H9 (cell line): ENCODE data around the gene ZNF451. TPM values are rescaled to one million over a fixed set of nuclear protein-coding genes. Genes with fewer than 3 reads are reported as not detected.

Experiments
- DNase-seq: peaks from one replicate; pipeline ENCODE4 v3.0.0-alpha.2; 2017
- H2AFZ ChIP-seq: one replicate; pipeline ENCODE4 v1.6.1; 2013; ENCODE audit warnings: mild to moderate bottlenecking, low read length, control low read depth, moderate library complexity
- H2AK5ac ChIP-seq: 2 replicates; pipeline ENCODE4 v1.6.1; 2013; ENCODE audit warnings: low read length, control low read depth, mixed read lengths; ENCODE audit not compliant: insufficient read length
- H2BK120ac ChIP-seq: one replicate; pipeline ENCODE4 v1.6.1; 2013; ENCODE audit warnings: low read depth, mild to moderate bottlenecking, low read length, control low read depth, inconsistent platforms; ENCODE audit not compliant: poor library complexity, severe bottlenecking
- H2BK12ac ChIP-seq: 2 replicates; pipeline ENCODE4 v1.6.1; 2013; ENCODE audit warnings: low read length, control low read depth, mixed read lengths, low read depth; ENCODE audit not compliant: insufficient read length
- H2BK15ac ChIP-seq: 2 replicates; pipeline ENCODE4 v1.6.1; 2013; ENCODE audit warnings: low read depth, low read length, control low read depth
- H2BK20ac ChIP-seq: one replicate; pipeline ENCODE4 v1.6.1; 2013; ENCODE audit warnings: low read depth, mild to moderate bottlenecking, low read length, control low read depth, inconsistent platforms; ENCODE audit not compliant: poor library complexity, severe bottlenecking
- H2BK5ac ChIP-seq: 2 replicates; pipeline ENCODE4 v1.6.1; 2013; ENCODE audit warnings: low read length, control low read depth, mixed read lengths; ENCODE audit not compliant: insufficient read length
- H3K14ac ChIP-seq: 2 replicates; pipeline ENCODE4 v1.6.1; 2013; ENCODE audit warnings: low read length, control low read depth; ENCODE audit not compliant: insufficient read depth
- H3K18ac ChIP-seq: 2 replicates; pipeline ENCODE4 v1.6.1; 2013; ENCODE audit warnings: low read depth, mild to moderate bottlenecking, mixed read lengths, low read length, control low read depth; ENCODE audit not compliant: insufficient read length
- H3K23ac ChIP-seq: 2 replicates; pipeline ENCODE4 v1.6.1; 2013; ENCODE audit warnings: low read length, control low read depth, mixed read lengths, low read depth; ENCODE audit not compliant: insufficient read length
- H3K23me2 ChIP-seq: 2 replicates; pipeline ENCODE4 v1.6.1; 2013; ENCODE audit warnings: low read depth, mild to moderate bottlenecking, mixed read lengths, low read length, control low read depth; ENCODE audit not compliant: insufficient read length, poor library complexity, severe bottlenecking
- H3K27ac ChIP-seq: 2 replicates; pipeline ENCODE4 v1.5.1; 2013; ENCODE audit warnings: low read length, control low read depth, mixed read lengths, low read depth; ENCODE audit not compliant: insufficient read length
- H3K27me3 ChIP-seq: 2 replicates; pipeline ENCODE4 v1.6.1; 2013; ENCODE audit warnings: low read length, control low read depth, inconsistent platforms; ENCODE audit not compliant: insufficient read depth
- H3K4ac ChIP-seq: 2 replicates; pipeline ENCODE4 v1.6.1; 2013; ENCODE audit warnings: low read depth, mild to moderate bottlenecking, control low read depth, inconsistent platforms, low read length, moderate library complexity
- H3K4me1 ChIP-seq: 2 replicates; pipeline ENCODE4 v1.6.1; 2013; ENCODE audit warnings: low read length, control low read depth, inconsistent platforms; ENCODE audit not compliant: insufficient read depth
- H3K4me2 ChIP-seq: 2 replicates; pipeline ENCODE4 v1.6.1; 2013; ENCODE audit warnings: low read length, control low read depth, mixed read lengths; ENCODE audit not compliant: insufficient read length, insufficient read depth
- H3K56ac ChIP-seq: 2 replicates; pipeline ENCODE4 v1.6.1; 2013; ENCODE audit warnings: low read depth, mild to moderate bottlenecking, mixed read lengths, low read length, control low read depth; ENCODE audit not compliant: insufficient read length
- H3K79me1 ChIP-seq: 2 replicates; pipeline ENCODE4 v1.6.1; 2013; ENCODE audit warnings: low read depth, mild to moderate bottlenecking, moderate library complexity, low read length, control low read depth, inconsistent platforms; ENCODE audit not compliant: insufficient read depth, poor library complexity, severe bottlenecking
- H3K79me2 ChIP-seq: 2 replicates; pipeline ENCODE4 v1.6.1; 2013; ENCODE audit warnings: low read length, control low read depth, inconsistent platforms; ENCODE audit not compliant: insufficient read depth
- H3K9ac ChIP-seq: 2 replicates; pipeline ENCODE4 v1.6.1; 2013; ENCODE audit warnings: low read length, control low read depth, mixed read lengths; ENCODE audit not compliant: insufficient read length; ENCODE audit errors: extremely low read depth
- H3K9me3 ChIP-seq: one replicate; pipeline ENCODE4 v1.6.1; 2013; ENCODE audit warnings: low read depth, low read length, inconsistent platforms; ENCODE audit not compliant: control insufficient read depth
- H3T11ph ChIP-seq: one replicate; pipeline ENCODE4 v1.6.1; 2013; ENCODE audit warnings: mild to moderate bottlenecking, low read length, control low read depth, inconsistent platforms
- H4K20me1 ChIP-seq: one replicate; pipeline ENCODE4 v1.6.1; 2013; ENCODE audit not compliant: control insufficient read depth, insufficient read length, insufficient read depth
- H4K5ac ChIP-seq: 2 replicates; pipeline ENCODE4 v1.6.1; 2013; ENCODE audit warnings: low read depth, mild to moderate bottlenecking, mixed read lengths, low read length, control low read depth; ENCODE audit not compliant: insufficient read length
- H4K8ac ChIP-seq: replicated peaks from 2 replicates; pipeline ENCODE4 v1.6.1; 2013; ENCODE audit warnings: low read length, control low read depth, mixed read lengths, low read depth; ENCODE audit not compliant: insufficient read length
- H4K91ac ChIP-seq: 2 replicates; pipeline ENCODE4 v1.6.1; 2013; ENCODE audit warnings: low read depth, mild to moderate bottlenecking, moderate library complexity, mixed read lengths, low read length, control low read depth; ENCODE audit not compliant: insufficient read length
- H3K27ac Mint-ChIP-seq, 3 experiments: 2 replicates in 2 of 3; 3 replicates in 1 of 3; pipeline ENCODE4 v1.8.0; 2020 to 2021; ENCODE audit warnings: mixed read lengths in 3 of 3, mild to moderate bottlenecking in 1 of 3, moderate library complexity in 1 of 3
- H3K27me3 Mint-ChIP-seq: 2 replicates; pipeline ENCODE4 v1.8.0; 2021; ENCODE audit warnings: low read depth, mild to moderate bottlenecking, moderate library complexity, mixed read lengths
- H3K36me3 Mint-ChIP-seq, 3 experiments: 2 replicates in 2 of 3; 3 replicates in 1 of 3; pipeline ENCODE4 v1.8.0; 2020 to 2021; ENCODE audit warnings: low read depth in 3 of 3, mixed read lengths in 3 of 3; ENCODE audit not compliant: insufficient read depth in 1 of 3
- H3K4me1 Mint-ChIP-seq, 2 experiments: 2 replicates each; pipeline ENCODE4 v1.8.0; 2020; ENCODE audit warnings: mixed read lengths in 2 of 2
- H3K4me3 Mint-ChIP-seq, 2 experiments: 2 replicates in 1 of 2; 3 replicates in 1 of 2; pipeline ENCODE4 v1.8.0; 2020 to 2021; ENCODE audit warnings: mild to moderate bottlenecking in 2 of 2, mixed read lengths in 2 of 2, moderate library complexity in 1 of 2
- H3K9me3 Mint-ChIP-seq, 2 experiments: 2 replicates in 1 of 2; 3 replicates in 1 of 2; pipeline ENCODE4 v1.8.0; 2020; ENCODE audit warnings: mild to moderate bottlenecking in 2 of 2, mixed read lengths in 2 of 2, moderate library complexity in 1 of 2
- CTCF ChIP-seq: fragments of 200-600 bp; sonication (generic); conservative IDR thresholded peaks from 3 replicates; pipeline ENCODE4 v1.8.0; 2021; ENCODE audit warnings: antibody characterized with exemption, mild to moderate bottlenecking
- total RNA-seq: library from RNA; stranded (reverse); gene quantifications from 2 replicates; pipeline ENCODE4 v1.2.1, GENCODE V29; 2021

The ZNF451 gene
- total RNA-seq, 1 experiment from 2014 or later, result 71.2 TPM

DNA sequence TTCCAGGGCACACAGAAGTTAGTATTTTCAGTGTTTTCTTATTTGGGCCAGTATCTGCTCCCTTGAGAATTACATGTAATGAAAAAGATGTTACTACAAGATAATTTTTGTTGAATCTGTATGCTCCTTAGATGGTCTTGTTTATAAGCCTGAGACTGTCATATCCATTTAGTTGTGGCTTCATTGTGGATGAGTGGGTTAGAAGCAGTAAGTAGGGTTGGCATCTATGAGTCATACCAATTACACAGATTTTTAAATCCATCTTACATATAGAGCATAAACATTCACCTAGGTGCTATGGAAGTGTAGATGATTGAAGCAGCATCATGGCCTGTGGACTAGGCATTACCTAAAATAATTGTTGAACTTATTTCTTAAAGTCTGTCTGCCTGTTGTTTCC lies 68.7 kb downstream of the ZNF451 start:
- Histone ChIP-seq H3K56ac (no peak overlapping the region), H2BK5ac (no peak overlapping the region), H3K9me3 (no peaks in the 10 kb centered on the region), H2AK5ac (no peak overlapping the region), H4K91ac (no peak overlapping the region), H3K4ac (no peak overlapping the region), H3K27ac (no peak overlapping the region), H2BK20ac (no peak overlapping the region), H3K9ac (no peak overlapping the region), H4K5ac (no peak overlapping the region), H3K23me2 (no peaks in the 10 kb centered on the region), H3T11ph (no peak overlapping the region), H3K79me1 (no peaks in the 10 kb centered on the region), H3K79me2 (no peaks in the 10 kb centered on the region), H3K27me3 (no peaks in the 10 kb centered on the region), H2BK12ac (no peak overlapping the region), H2BK120ac (no peak overlapping the region), H4K8ac (no peak overlapping the region), H2BK15ac (no peak overlapping the region), H3K14ac (no peak overlapping the region), H2AFZ (no peak overlapping the region), H3K18ac (no peak overlapping the region), H3K4me2 (no peak overlapping the region), H3K4me1 (no peaks in the 10 kb centered on the region), H3K23ac (no peak overlapping the region), H4K20me1 (no peaks in the 10 kb centered on the region)
- no peak for TF ChIP-seq CTCF
- Mint-ChIP-seq H3K27me3 (no peaks in the 10 kb centered on the region), H3K4me1 (no peaks in the 10 kb centered on the region), H3K36me3 (peaks cover 10 to 32% (median 23%) of the 10 kb centered on the region in 3 experiments), H3K4me3 (no peak overlapping the region), H3K27ac (no peak overlapping the region; a peak in 1 of 7 replicates), H3K9me3 (peaks cover 0 to 2% of the 10 kb centered on the region in 2 experiments; a peak in 1 of 5 replicates)
- DNase-seq, result no peak
